Heart right ventricle (tissue), 16 donors: ENCODE measurements around the gene TTC34. TPM values are rescaled to one million over a fixed set of nuclear protein-coding genes. Genes with fewer than 3 reads are reported as not detected.

Source experiments
- ATAC-seq, 8 donors: fragments of 200-7000 bp; cut with Tn5 transposase; one replicate each; pipeline ENCODE4 v1.9.1; 2020; ENCODE audit warnings: mild to moderate bottlenecking in 8 of 8, moderate library complexity in 8 of 8, moderate number of reproducible peaks in 1 of 8
- DNase-seq, 2 donors: peaks; one replicate each; pipeline ENCODE4 v3.0.0-alpha.2; 2020
- H3K27ac ChIP-seq, 10 donors: fragments of 200-600 bp; sonication (generic) in 2 of 10; one replicate each; pipeline versions ENCODE4 v1.5.0 to v1.8.0; 2020 to 2022; ENCODE audit warnings: mild to moderate bottlenecking in 3 of 10
- H3K27me3 ChIP-seq, 7 donors: fragments of 200-600 bp; one replicate each; pipeline ENCODE4 v1.8.0; 2021 to 2022; ENCODE audit warnings: mild to moderate bottlenecking in 2 of 7
- H3K36me3 ChIP-seq, 9 donors: fragments of 200-600 bp; sonication (generic) in 1 of 9; one replicate each; pipeline versions ENCODE4 v1.5.0 to v1.8.0; 2020 to 2022; ENCODE audit warnings: mild to moderate bottlenecking in 2 of 9
- H3K4me1 ChIP-seq, 9 donors: fragments of 200-600 bp; sonication (generic) in 1 of 9; one replicate each; pipeline versions ENCODE4 v1.5.0 to v1.8.0; 2020 to 2022; ENCODE audit warnings: mild to moderate bottlenecking in 4 of 9
- H3K4me3 ChIP-seq, 10 donors: fragments of 200-600 bp; sonication (generic) in 2 of 10; one replicate each; pipeline versions ENCODE4 v1.5.0 to v1.8.0; 2020 to 2022; ENCODE audit warnings: mild to moderate bottlenecking in 7 of 10, moderate library complexity in 2 of 10
- H3K9me3 ChIP-seq, 11 donors: fragments of 200-600 bp in 10 of 11; sonication (generic) in 2 of 11; one replicate each; pipeline versions ENCODE4 v1.5.0 to v1.8.0; 2013 to 2022; ENCODE audit warnings: mild to moderate bottlenecking in 2 of 11, control low read depth in 1 of 11, moderate library complexity in 1 of 11
- WGBS, 2 donors: extraction: QIAGEN DNeasy Blood & Tissue Kit; methylation state at CpG; one replicate each; pipeline ENCODE4 v1.1.7; 2013; ENCODE audit warnings: inconsistent platforms in 1 of 2; 5-methylcytosine and 5-hydroxymethylcytosine counted together
- intact Hi-C, 10 donors: fragments of 100-400 bp; cut with DNase I; formaldehyde crosslinking; loops; one replicate each; pipeline versions ENCODE4 v1.11.1 to v1.14.2; 2022
- long read RNA-seq, 3 donors: library from polyadenylated mRNA; unstranded; transcript quantifications; one replicate each; pipeline ENCODE4 v2.0.0, GENCODE V29; 2020 to 2021
- polyA plus RNA-seq, 2 donors: library from polyadenylated mRNA; stranded (reverse); fragments of 200-250 nt; gene quantifications; one replicate each; pipeline ENCODE4 v1.2.3, GENCODE V29; 2013
- total RNA-seq, 10 donors: library from RNA; stranded (reverse); fragmentation: NEBNext Ultra II Directional in 3 of 10; extraction: Animal tissue kit (Norgen Biotek cat#: 25700) in 3 of 10; gene quantifications; one replicate each; pipeline versions ENCODE4 v1.2.1 to v1.2.4, GENCODE V29; 2021 to 2023
- TF ChIP-seq, protein P1 (sequence below), 9 donors: fragments of 200-600 bp; sonication (generic) in 2 of 9; IDR thresholded peaks; one replicate each; pipeline versions ENCODE4 v1.5.0 to v1.8.0; 2021 to 2022; ENCODE audit warnings: antibody characterized with exemption in 9 of 9, mild to moderate bottlenecking in 5 of 9, moderate library complexity in 1 of 9
- donor health status: Arrhythmogenic right ventricular cardiomyopathy.
- donor health status: ischemic (EF 13 %, LVEDD 7.1; RV severe dilation, severe dysfunction).
- donor health status: healthy with polysubstance abuse.
- donor health status: DM: no; HTN: yes; CAD: no.
- donor health status: DM: no; HTN: no; CAD: no.
- donor health status: ischemic (EF 25% LVEDD 6.9; RV normal size, moderate dysfunction).
- donor health status: ischemic (EF 25% LVEDD 5.7; RV mildly dilated, moderate dysfunction).
- donor health status: healthy.
- donor health status: DM: yes; HTN: yes; CAD: no.
- donor health status: Ischemic cardiomyopathy.
- donor health status: ischemic (EF 35%, LVEDD 5.7; RV mildly dilated, moderate dysfunction).
- donor health status: nonischemic (EF 11% LVEDD 7.7; RV severe dilation, severe dysfunction).
- donor health status: DM: yes; HTN: yes; CAD: no.
- donor health status: PGD.
- donor health status: ischemic (EF 29% LVEDD 5.4; RV normal size, mild dysfunction).
- donor health status: nonischemic (EF 23%, LVEDD 6.1; RV moderate dilation, normal function).

The TTC34 gene, protein sequence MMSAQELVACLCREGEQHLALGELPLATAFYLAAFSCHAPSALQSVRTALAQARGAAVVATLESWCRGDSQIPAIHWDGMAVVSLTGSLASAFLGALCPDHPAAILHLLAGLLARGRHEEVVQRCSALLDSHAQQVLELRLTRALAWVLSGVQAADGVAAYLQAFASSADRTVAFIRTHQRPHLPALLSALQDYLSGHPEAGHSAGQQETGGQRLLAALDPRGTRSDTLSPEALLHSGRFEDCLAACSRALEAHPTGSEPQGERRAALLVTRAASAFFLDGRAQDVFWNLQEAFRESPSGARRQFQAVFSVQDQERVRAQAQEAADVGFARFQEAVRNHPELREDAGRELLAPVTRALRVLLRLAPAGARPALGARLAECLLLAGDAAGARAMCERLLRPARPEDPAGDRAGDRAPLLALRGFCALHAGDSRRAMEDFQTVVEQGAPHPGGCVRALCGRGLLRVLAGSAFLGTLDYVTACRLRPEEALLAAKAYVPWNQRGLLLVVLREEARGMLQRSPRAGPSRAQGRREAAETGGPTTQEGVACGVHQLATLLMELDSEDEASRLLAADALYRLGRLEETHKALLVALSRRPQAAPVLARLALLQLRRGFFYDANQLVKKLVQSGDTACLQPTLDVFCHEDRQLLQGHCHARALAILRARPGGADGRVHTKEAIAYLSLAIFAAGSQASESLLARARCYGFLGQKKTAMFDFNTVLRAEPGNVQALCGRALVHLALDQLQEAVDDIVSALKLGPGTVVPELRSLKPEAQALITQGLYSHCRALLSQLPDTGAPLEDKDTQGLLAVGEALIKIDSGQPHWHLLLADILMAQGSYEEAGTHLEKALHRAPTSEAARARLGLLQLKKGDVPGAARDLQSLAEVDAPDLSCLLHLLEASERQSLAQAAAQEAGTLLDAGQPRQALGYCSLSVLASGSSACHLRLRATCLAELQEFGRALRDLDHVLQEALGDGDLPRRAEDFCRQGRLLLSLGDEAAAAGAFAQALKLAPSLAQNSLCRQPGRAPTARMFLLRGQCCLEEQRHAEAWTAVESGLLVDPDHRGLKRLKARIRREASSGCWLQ
- total RNA-seq (under 1 TPM; 0.32 to 0.74 (median 0.42) TPM), polyA plus RNA-seq (under 1 TPM; 0.03 to 0.73 TPM)
- long read RNA-seq, donor 1 = 0 reads
- long read RNA-seq, donor 2 = 0 reads
- long read RNA-seq, donor 3 = 0 reads

DNA sequence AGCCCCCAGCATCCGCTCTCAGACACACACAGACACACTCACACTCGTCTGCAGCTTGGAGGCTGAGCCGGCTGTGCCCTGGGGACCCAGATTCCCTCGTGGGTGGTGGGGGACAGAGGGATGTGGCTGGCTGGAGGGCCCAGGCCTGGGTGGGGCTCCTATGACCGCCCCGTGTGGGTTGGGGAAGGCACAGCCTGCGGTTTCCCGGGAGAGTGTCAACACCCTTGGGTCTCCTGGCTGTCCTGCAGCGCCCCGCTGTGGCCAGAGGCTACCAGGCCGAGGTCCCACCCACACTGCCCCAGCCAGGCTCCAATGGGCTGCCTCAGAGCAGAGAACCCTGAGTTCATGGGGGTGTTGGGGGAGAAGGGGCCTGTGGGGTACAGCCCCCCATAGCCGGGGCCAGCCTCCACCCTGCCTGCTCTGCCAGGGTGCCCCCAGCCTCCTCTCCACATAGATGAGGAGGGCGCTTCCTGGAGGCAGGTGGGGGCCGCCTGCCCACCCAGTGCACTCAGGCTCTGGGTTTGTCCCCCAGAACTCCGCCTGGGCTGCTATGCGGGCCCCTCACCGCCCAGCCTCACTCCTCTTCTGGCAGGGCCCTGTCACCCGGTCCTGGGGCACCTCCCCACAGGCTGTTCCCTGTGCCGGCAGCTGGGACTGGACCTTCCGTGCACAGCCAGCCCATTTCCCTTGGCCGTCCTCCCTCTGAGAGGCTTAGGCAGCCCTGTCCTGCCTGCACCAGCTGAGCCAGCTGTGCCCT, at the start of gene TTC34:
Gene TTC34, minus strand, starts transcription at position 159 of the 757 bp plus-strand sequence. CDS start 866 bp downstream, outside the sequence.
- Histone ChIP-seq H3K36me3 (no peaks in the 10 kb centered on the region), H3K27ac (no peak within 1 kb of the TSS), H3K27me3 (peaks cover 0 to 77% (median 55%) of the 10 kb centered on the region in 7 donors), H3K9me3 (no peaks in the 10 kb centered on the region), H3K4me3 (no peak within 1 kb of the TSS), H3K4me1 (no peaks in the 10 kb centered on the region)
- 28 to 33% methylated on average over 21 of the region's 21 CpGs for WGBS, 2 donors
- TF ChIP-seq, protein P1, sequence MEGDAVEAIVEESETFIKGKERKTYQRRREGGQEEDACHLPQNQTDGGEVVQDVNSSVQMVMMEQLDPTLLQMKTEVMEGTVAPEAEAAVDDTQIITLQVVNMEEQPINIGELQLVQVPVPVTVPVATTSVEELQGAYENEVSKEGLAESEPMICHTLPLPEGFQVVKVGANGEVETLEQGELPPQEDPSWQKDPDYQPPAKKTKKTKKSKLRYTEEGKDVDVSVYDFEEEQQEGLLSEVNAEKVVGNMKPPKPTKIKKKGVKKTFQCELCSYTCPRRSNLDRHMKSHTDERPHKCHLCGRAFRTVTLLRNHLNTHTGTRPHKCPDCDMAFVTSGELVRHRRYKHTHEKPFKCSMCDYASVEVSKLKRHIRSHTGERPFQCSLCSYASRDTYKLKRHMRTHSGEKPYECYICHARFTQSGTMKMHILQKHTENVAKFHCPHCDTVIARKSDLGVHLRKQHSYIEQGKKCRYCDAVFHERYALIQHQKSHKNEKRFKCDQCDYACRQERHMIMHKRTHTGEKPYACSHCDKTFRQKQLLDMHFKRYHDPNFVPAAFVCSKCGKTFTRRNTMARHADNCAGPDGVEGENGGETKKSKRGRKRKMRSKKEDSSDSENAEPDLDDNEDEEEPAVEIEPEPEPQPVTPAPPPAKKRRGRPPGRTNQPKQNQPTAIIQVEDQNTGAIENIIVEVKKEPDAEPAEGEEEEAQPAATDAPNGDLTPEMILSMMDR (IDR thresholded peaks at IDR 0.05) = peak in 7 of 9 donors; percentile 25 to 45 (median 36)
- intact Hi-C loops = no loop called here
- ATAC-seq (peak in 7 of 8 donors; percentile 25 to 74 (median 55)), DNase-seq (peak in 1 of 2 donors; percentile 35)

DNA sequence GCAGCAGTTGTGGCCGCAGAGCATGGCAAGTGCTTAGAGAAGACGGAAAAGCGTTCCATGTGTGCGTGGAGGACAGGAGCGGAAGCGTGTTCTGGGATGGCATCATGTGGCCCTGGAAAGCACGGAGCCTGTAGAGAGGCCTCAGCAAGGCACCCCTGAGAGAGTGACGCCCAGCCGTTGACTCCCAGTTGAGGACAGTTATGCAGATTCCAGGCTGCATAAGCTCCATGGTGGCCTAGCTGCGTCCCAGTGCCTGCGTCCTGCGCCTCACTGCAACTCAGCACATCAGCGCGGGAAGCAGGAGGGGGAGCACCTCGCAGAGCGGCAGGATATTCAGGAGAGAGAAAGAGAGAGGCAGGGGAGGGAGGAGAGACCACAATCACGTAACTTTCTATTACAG, 49.0 kb upstream of the TTC34 start:
- no peak for ATAC-seq
- TF ChIP-seq, protein P1 (IDR thresholded peaks at IDR 0.05) = no peak
- H3K27ac ChIP-seq = no peak overlapping the region

DNA sequence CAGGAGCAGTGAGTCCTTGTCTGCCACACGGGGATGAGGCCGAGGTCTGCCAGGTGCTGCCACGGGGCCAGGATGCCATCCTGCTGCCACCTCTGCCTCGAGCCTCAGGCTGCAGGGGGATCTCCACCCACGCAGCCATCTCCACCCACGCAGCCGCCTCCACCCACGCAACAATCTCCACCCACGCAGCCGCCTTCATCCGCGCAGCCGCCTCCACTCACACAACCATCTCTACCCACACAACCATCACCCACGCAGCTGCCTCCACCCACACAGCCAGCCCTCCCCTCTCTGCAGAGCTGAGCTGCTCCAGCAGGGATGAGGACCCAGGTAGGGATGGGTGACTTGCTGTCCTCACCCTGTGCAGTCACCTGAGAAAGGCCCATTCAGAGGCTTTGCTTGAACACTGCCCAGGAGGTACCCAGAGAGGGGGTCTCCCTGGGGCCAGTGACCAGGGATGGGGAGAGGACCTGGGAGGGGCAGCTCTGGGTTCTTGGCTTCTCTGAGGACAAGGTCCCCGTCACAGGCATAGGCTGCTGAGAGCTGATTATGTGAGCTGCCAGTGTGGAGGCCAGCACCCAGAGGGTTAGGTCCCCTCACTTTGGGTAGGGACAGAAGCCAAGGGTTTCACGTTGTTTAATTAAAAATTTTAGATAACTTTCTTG, 46.6 kb upstream of the TTC34 start:
- H3K9me3 ChIP-seq = peaks cover 0 to 17% (median 0%) of the 10 kb centered on the region in 11 donors
- H3K4me1 ChIP-seq = no peaks in the 10 kb centered on the region
- H3K36me3 ChIP-seq = no peaks in the 10 kb centered on the region
- ATAC-seq = peak in 1 of 8 donors; percentile 41
- H3K27me3 ChIP-seq = peaks cover 0 to 30% (median 20%) of the 10 kb centered on the region in 7 donors
- TF ChIP-seq, protein P1 (IDR thresholded peaks at IDR 0.05) = no peak
- WGBS, 2 donors = 77 to 80% methylated on average over 16 of the region's 16 CpGs
- H3K4me3 ChIP-seq = no peak overlapping the region
- intact Hi-C loops = no loop called here
- no peak for DNase-seq
- no peak overlapping the region for H3K27ac ChIP-seq

More for the DNA sequence above, 49.0 kb upstream of the TTC34 start:
- 51 to 59% methylated on average over 17 of the region's 17 CpGs for WGBS, 2 donors
- H3K4me3 ChIP-seq = no peak overlapping the region
- peaks cover 0 to 48% (median 33%) of the 10 kb centered on the region in 7 donors for H3K27me3 ChIP-seq
- peaks cover 0 to 2% (median 0%) of the 10 kb centered on the region in 11 donors for H3K9me3 ChIP-seq
- intact Hi-C loops = no loop called here
- H3K36me3 ChIP-seq = no peaks in the 10 kb centered on the region
- DNase-seq = no peak
- H3K4me1 ChIP-seq = no peaks in the 10 kb centered on the region
